Choroid plexus epithelial cell (primary cell): ENCODE data around the gene CPSF4L.

Experiments
- DNase-seq: peaks from one replicate; pipeline ENCODE4 v3.0.0-alpha.2; 2010; ENCODE audit warnings: low read depth
- H3K4me3 ChIP-seq: 2 replicates; pipeline ENCODE4 v1.5.1; 2011; ENCODE audit warnings: low read depth, mild to moderate bottlenecking, control low read depth, low read length, moderate library complexity
- CTCF ChIP-seq: conservative IDR thresholded peaks from 2 replicates; pipeline ENCODE4 v1.5.1; 2011; ENCODE audit warnings: low read depth, mild to moderate bottlenecking, control low read depth, inconsistent platforms, low read length, moderate library complexity

Gene CPSF4L

GRCh38 chr17:73203788-73204479, 57.7 kb downstream of the CPSF4L start:
- DNase-seq: no peak
- no peak for TF ChIP-seq CTCF
- H3K4me3 ChIP-seq: no peak overlapping the region

GRCh38 chr17:73203135-73203787, 58.4 kb downstream of the CPSF4L start:
- no peak for TF ChIP-seq CTCF
- H3K4me3 ChIP-seq: no peak overlapping the region
- no peak for DNase-seq

GRCh38 chr17:73201215-73202069, 60.2 kb downstream of the CPSF4L start:
- no peak for TF ChIP-seq CTCF
- no peak for DNase-seq
- no peak overlapping the region for H3K4me3 ChIP-seq

GRCh38 chr17:73200476-73200875, 61.2 kb downstream of the CPSF4L start:
- no peak overlapping the region for H3K4me3 ChIP-seq
- DNase-seq: no peak
- TF ChIP-seq CTCF: no peak

- no peak for TF ChIP-seq CTCF
- H3K4me3 ChIP-seq: no peak overlapping the region
- DNase-seq: no peak
Measured at GRCh38 chr17:73199751-73200317, 61.8 kb downstream of the CPSF4L start.

GRCh38 chr17:73198930-73199260, 62.8 kb downstream of the CPSF4L start:
- no peak overlapping the region for H3K4me3 ChIP-seq
- TF ChIP-seq CTCF: no peak
- no peak for DNase-seq
